ENCODE results near the gene MYD88. TPM values are rescaled to one million over a fixed set of nuclear protein-coding genes. Genes with fewer than 3 reads are reported as not detected.

MYD88 gene
- total RNA-seq, 1 donor from 2014 or later = 25.0 TPM

GRCh38 chr3:38136777-38137614 lies 1.5 kb upstream of the MYD88 start, which contains the start of gene ACAA1:
TSS of gene ACAA1 (minus strand) at chr3:38137127. CDS start at chr3:38137035, 92 bp downstream.
- peak; percentile 98 for ATAC-seq
- intact Hi-C loops (cut with DNase I) = loop anchor here (10.0 kb wide), 1 partner anchor 282 kb away; no protein-coding TSS in a partner anchor
- peak; percentile 99 for DNase-seq (ENCODE audit: low spot score)

DNA sequence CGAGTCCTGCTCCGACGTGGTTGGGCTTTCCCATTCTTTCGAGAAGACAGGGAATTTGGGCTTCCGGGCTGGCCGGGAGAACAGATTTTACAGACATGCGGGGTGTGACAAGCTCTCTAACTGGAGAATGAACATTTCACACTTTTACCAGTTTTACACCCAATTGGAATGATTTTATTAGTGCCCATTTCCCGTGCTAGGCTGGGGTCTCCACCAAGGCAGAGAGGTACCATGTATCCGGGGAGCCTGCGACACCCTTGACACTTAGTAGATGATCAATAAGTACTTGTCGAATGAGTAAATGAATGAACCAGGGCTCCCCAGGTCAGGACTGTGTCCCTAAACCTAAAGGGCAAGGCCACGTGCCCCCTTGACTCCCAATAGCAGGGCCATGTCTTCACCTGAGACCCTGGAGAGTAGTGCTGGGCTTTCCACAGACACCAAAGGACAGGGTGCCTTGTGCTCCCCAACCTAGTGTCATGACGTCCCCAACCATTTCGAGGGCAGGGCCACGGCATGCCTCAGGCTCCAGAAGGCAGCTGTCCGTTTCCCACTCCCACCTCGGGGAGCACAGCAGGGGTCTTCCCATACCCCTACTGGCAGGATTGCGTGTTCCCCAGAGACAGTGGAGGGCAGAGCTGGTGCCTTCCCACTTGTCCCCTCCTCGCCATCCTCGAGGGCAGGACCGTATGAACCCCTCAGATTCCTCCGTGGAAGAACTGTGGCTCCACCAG lies 679 bp upstream of the MYD88 start:
- ATAC-seq (peak; percentile 2), DNase-seq (ENCODE audit: low spot score) (no peak)
- intact Hi-C loops (cut with DNase I) = loop anchor here (10.0 kb wide), 1 partner anchor 283 kb away; no protein-coding TSS in a partner anchor

GRCh38 chr3:38139191-38139590 lies 730 bp downstream of the MYD88 start:
- ATAC-seq (no peak), DNase-seq (ENCODE audit: low spot score) (no peak)
- intact Hi-C loops (cut with DNase I) = loop anchor here (10.0 kb wide), 1 partner anchor 284 kb away; no protein-coding TSS in a partner anchor

GRCh38 chr3:38139652-38140051 lies 1.2 kb downstream of the MYD88 start:
- intact Hi-C loops (cut with DNase I) = loop anchor here (10.0 kb wide), 1 partner anchor 285 kb away; no protein-coding TSS in a partner anchor
- no peak for DNase-seq (ENCODE audit: low spot score)
- no peak for ATAC-seq

DNA sequence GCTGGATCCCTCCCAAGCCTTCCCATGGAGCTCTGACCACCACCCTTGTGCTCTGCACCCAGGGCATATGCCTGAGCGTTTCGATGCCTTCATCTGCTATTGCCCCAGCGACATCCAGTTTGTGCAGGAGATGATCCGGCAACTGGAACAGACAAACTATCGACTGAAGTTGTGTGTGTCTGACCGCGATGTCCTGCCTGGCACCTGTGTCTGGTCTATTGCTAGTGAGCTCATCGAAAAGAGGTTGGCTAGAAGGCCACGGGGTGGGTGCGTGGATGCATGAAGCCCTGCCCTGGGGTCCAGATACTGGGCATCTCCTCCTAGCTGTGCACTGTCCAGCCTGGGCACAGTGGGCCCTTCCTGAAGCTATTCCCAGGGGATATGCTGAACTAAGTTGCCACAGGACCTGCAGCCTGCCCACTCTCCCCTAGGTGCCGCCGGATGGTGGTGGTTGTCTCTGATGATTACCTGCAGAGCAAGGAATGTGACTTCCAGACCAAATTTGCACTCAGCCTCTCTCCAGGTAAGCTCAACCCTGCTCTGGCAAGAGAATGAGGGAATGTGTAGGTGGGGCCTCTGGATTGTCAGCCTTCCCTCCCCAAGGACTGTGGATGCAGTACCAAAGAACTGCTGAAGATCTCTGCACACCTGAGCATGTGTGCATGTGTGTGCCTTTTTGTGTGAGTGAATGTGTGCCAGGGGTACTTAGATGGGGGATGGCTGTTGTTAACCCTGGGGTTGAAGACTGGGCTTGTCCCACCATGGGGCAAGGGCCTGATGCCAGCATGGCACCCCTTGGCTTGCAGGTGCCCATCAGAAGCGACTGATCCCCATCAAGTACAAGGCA lies 2.1 kb downstream of the MYD88 start:
- ATAC-seq (no peak), DNase-seq (ENCODE audit: low spot score) (no peak)
- intact Hi-C loops (cut with DNase I) = no loop called here

- ATAC-seq (no peak), DNase-seq (ENCODE audit: low spot score) (no peak)
- intact Hi-C loops (cut with DNase I) = no loop called here
Measured at GRCh38 chr3:38141173-38141951, 2.9 kb downstream of the MYD88 start.

- ATAC-seq (no peak), DNase-seq (ENCODE audit: low spot score) (no peak)
- intact Hi-C loops (cut with DNase I) = no loop called here
Measured at GRCh38 chr3:38141952-38142273, 3.5 kb downstream of the MYD88 start.

GRCh38 chr3:38142959-38143358 lies 4.5 kb downstream of the MYD88 start:
- no peak for ATAC-seq
- no peak for DNase-seq (ENCODE audit: low spot score)
- intact Hi-C loops (cut with DNase I) = no loop called here

DNA sequence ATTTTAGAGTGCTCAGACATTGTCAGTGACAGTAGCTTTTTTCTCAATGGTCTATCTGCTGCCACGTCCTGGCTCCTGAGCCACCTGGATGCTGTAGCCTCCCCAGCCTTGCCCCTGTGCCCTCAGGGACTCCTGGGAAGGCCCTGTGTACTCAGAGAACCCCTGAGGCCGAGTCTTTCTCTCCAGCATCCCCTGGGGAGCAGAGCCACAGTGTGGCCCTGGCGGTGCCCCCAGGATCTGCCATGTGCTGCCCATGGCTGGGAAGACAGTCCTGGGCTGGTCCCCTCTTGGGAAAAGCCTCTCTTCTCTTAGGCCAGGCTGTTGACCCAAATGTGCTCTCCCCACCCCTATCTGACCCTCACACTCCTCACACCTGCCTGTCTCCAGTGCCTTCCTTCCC lies 5.0 kb downstream of the MYD88 start:
- intact Hi-C loops (cut with DNase I) = no loop called here
- ATAC-seq = no peak
- DNase-seq (ENCODE audit: low spot score) = no peak

- no peak for ATAC-seq
- intact Hi-C loops (cut with DNase I) = no loop called here
- no peak for DNase-seq (ENCODE audit: low spot score)
Measured at GRCh38 chr3:38146504-38146903, 8.0 kb downstream of the MYD88 start.

DNA sequence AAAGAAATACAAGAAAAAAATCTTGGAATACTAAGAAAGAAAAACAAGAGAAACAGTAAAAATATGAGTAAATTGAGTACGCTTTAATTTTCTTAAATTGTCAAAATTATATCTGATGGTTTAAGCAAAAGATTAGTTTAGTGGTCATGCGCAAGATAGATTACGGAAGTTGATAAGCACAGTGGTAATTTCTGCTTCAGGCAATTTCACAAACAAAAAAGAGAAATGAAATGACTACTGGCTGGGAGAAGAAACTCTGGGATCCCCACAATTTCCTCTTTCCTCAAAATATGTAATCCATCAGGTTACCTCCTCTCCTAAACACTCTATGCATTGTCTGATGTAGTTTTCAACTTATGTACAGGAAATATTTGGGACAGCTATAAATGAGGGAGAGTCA lies 9.0 kb downstream of the MYD88 start:
- intact Hi-C loops (cut with DNase I) = no loop called here
- no peak for ATAC-seq

DNA sequence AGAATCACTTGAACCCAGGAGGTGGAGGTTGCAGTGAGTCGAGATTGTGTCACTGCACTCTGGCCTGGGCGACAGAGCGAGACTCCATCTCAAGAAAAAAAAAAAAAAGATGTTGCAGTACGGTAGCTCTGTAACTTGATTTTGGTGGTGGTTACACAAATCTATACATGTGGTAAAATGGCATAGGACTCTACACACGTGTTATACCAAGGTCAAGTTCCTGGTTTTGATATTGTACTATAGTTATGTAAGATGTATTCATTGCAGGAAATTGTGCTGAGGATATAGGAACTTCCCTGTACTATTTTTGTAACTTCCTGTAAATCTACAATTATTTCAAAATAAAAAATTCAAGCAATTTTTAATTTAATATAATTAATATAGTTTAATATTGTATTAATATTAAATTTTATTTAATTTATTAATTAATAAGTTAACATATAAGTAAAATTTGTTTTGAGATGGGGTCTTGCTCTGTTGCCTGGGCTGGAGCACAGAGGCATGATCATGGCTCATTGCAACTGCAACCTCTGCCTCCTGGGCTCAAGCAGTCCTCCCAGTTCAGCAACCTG lies 9.9 kb downstream of the MYD88 start:
- intact Hi-C loops (cut with DNase I) = no loop called here
- DNase-seq (ENCODE audit: low spot score) (no peak), ATAC-seq (no peak)

More for the DNA sequence above, 9.0 kb downstream of the MYD88 start:
- no peak for DNase-seq (ENCODE audit: low spot score)

DNA sequence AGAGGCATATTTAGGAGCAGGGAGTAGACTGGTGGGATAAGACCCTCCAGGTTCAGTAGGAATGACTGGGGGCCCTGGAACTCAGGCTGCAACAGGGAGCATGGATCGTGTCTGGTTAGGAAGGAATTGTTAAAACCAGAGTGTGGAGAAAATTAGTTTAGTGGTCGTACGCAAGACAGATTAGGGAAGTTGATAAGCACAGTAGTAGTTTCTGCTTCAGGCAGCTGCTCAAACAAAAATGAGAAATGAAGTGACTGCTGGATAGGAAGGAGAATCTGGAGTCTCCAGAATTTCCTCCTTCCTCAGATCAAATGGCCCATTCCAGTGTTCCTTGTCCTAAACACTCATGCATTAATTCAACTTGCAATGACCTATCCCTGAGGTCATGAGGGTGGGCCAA lies 11.2 kb downstream of the MYD88 start:
- intact Hi-C loops (cut with DNase I) = no loop called here
- ATAC-seq = no peak

DNA sequence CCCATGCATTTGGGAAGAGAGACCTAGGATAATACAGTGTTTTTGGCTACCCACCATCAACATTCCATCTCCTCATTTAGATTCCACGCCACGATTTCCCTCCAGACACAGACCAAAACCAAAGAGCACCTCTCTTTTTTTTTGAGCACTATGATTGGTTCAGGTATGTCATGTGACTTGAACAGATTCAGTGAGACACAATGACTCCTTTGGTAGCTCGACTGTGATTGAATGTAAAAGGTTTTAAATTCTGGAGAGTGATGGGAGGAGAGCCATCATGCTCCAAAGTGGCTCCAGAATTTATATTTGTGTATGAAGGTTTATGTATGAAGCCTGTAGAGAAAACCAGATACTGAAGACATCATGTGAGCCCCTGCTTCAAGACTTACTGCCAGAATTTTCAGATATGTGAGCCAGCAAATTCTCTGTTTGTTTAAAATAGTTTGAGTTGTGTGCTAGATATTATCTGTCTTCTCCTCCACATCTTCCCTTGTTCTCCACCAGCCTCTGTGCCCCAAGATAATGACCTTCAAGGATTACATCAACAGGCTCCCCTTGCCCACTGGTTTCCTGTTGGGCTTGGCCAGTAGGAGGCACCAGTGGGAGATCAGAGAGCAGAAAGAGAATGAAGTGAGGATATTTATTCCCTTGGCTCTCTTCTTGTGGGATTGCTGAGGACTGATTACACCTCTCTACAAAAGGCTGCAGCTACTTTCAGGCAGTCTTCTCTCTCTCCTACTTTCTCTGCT lies 12.5 kb downstream of the MYD88 start:
- intact Hi-C loops (cut with DNase I) = no loop called here
- ATAC-seq = no peak
- no peak for DNase-seq (ENCODE audit: low spot score)

More for the DNA sequence above, 11.2 kb downstream of the MYD88 start:
- DNase-seq (ENCODE audit: low spot score) = no peak

DNA sequence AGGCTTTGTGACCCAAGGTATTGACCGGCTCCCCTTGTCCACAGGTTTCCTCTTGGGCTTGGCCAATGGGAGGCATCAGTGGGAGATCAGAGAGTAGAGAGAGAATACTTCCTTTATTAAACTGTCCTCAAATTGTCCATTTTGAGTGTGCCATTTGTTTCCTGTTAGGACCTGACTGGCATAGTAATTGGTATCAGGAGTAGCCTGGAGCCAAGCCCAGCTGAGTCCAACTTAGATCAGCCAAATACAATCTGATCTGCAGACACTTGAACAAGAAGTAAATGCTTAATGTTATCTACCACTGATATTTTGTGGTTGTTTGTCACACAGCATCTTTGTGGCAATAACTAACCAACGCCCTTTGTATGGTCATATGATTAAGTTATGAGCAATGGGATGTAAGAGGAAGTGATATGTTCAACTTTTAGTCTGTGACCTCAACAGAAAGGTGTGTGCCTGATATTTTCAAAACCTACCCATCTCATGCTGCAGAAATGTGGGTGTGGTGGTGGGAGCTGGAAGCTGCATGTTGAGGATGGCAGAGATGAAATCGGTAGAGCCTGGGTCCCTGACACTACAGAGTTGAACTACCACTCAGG lies 13.3 kb downstream of the MYD88 start:
- DNase-seq (ENCODE audit: low spot score) (no peak), ATAC-seq (no peak)
- intact Hi-C loops (cut with DNase I) = no loop called here

DNA sequence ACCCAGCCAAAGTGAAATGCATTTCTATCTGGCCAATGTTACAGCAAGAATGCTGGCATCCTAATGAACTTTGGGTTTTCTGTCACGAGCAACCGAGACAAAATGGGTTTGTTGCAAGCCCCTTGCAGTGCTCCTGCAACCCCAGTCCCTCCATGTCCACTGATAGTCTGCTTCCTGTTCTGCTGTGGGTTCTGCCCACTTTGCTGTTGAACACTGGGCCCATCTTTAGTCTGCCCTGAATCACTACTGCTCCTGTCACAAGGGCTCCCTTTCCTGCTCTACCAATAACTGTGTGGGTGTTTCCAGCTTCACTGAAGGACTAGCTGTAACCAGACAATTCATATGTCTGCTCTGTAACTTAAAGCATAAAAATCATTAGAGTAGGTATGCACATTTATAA lies 14.1 kb downstream of the MYD88 start:
- ATAC-seq (no peak), DNase-seq (ENCODE audit: low spot score) (no peak)
- intact Hi-C loops (cut with DNase I) = no loop called here

DNA sequence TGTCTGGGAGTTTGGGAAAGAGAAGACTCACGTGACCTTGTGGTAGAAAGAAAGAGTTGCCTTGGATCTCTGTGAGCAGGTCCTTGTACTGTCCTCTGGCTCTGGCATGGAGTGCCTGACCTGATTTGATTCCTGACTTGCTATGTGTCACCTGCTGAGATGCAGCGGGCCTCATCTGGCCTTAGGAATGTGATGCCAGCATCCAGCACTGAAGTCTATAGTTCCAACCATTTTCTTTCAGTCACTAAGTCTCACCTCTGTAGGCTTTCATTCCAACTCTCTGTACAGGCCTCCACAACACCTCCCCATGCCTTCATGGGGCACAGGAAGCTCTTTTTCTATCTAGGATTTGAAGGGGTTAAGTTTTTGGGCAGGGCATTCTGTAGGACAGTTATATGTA lies 14.8 kb downstream of the MYD88 start:
- ATAC-seq (no peak), DNase-seq (ENCODE audit: low spot score) (no peak)
- intact Hi-C loops (cut with DNase I) = no loop called here
